GM12873 (cell line): ENCODE results near the gene PRELID1.

ENCODE experiments used
- CTCF ChIP-seq: IDR thresholded peaks from 2 replicates; pipeline ENCODE4 v1.5.1; 2012; ENCODE audit warnings: low read depth, mild to moderate bottlenecking, moderate library complexity, low read length, control low read depth; ENCODE audit not compliant: insufficient read depth; ENCODE audit errors: missing control alignments

Gene PRELID1

GRCh38 chr5:177329883-177330282, 26.3 kb downstream of the PRELID1 start:
- no peak for TF ChIP-seq CTCF

GRCh38 chr5:177330991-177331842, 27.6 kb downstream of the PRELID1 start:
- no peak for TF ChIP-seq CTCF

DNA sequence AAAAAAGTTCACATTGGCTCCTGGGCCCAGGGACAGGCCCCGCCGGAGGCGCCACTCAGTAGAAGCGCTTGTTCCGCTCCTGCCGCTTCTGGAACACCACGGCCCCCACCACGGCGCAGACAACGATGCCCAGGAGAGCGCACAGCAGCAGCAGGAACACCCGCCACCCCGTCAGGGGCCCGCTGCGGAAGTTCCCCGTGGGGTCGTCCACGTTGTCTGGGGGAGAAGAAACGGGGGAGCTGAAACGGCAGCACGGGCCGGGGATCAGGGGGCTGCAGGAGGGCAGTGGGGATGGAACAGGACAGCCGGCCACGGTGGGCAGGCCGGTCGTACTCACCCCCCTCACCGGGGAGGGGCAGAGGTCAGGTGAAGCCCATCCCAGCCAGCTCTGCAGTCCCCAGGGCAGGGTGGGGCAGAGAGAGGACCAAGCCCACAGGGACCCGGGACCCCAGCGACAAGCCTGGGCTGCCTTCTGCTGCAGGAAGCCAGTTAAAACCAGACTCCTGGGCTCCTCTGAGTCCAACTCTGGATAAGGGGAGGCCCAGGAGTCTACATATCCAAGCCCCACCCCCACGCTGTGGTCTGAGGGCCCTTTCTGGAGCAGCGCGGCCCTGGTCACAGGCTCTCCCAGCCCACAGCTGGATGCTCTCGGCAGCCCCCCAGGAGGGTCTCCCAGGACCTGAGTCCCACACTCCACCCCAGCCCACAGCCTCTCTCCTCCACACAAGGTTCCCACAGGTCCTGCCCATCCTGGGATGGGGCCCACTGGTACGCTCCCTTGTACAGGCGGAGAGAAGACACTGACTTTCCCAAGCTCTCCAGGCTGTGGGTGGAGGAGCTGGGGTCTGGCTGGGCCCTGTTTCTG, 28.7 kb downstream of the PRELID1 start:
- no peak for TF ChIP-seq CTCF

DNA sequence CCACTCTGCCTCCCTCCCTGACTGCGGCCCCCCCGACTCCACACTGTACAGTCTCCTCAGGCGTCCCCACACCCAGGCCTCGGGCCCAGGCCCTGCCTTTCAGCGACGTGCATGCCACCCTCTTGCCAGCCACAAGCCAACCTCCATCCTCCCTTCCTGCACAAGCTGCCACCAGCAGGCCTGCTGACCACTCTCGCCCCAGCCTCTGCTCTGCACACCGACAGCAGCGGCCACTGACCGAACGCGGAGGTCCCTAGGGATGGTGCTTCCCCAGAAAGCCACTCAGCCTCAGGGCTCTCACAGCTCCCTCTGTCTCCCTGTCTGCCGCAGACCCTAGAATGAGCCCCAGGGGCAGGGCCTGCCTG, 29.3 kb downstream of the PRELID1 start:
- no peak for TF ChIP-seq CTCF

DNA sequence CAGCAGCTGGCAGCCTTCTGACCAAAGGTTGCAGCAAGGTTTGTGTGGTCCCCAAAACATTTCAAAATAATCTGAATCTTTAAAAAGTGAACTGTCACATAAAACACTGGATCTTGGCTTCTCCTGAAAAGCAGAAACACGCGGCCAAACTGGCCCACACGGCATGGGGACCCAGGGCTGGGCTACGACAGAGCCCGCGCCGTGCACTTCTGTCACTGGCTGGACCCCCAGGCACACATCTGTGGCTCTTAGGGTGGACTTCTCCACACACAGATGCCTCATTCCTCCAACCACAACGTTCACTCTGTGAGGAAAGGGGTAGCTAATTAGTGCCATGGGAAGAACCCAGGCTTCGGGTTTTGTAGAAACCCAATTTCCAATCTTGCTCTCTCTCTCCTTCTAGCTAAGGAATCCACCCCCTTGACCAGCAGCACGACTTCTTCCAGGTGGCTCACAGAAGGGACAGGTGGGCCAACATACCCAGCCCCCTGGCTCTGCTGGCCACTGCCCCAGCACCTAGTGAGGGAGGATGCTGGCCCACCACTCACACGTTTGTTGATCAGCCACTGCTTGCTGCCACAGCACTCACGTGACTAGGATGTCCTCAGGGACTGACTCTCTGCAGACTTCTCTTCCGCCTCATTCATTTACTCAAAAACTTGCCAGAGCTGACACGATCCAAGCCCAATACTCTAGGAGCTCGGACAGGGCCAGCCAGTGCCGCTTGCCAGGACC, 30.0 kb downstream of the PRELID1 start:
- TF ChIP-seq CTCF = no peak

DNA sequence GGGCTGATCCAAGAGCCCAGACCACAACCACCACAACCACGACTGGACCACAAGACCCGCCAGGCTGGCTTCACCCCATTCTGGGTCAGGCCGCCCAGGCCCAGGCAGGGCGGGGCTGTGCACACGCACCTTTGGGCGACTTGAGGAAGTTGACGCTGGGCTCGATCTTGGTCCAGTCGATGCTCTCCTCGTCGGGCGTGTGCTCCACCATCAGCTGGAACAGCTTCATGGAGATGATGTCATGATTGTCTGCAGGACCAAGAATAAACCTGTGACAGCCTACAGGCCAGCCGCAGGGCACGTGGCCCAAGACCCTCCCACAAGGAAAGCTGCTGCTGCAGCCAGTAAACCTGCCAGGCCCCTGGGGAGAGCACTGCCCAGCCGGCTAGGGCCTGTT, 30.6 kb downstream of the PRELID1 start:
- no peak for TF ChIP-seq CTCF
